ENCODE results near the gene METTL17.
"Not testable (repeated sequence)": the region's sequence is repeated elsewhere in the genome, so short reads cannot be mapped to it uniquely, and the experiment has no call there.

Gene METTL17
- long read RNA-seq, donor 1, transcript METTL17-201 (14 exons, 1,749 nt) = major isoform, 9 of 35 reads
- long read RNA-seq, donor 1, partial matches to known transcripts = 0 of 35 reads
- long read RNA-seq, donor 1, other reads (novel, unspliced or antisense) = 5 of 35 reads
- long read RNA-seq, donor 2, partial matches to known transcripts = 0 of 11 reads
- long read RNA-seq, donor 2, other reads (novel, unspliced or antisense) = 0 of 11 reads
- long read RNA-seq, donor 3, partial matches to known transcripts = 0 of 13 reads
- long read RNA-seq, donor 3, other reads (novel, unspliced or antisense) = 0 of 13 reads
- long read RNA-seq, donor 4, transcript METTL17-202 (13 exons, 1,586 nt) = major isoform, 5 of 25 reads
- long read RNA-seq, donor 4, partial matches to known transcripts = 11 of 25 reads
- long read RNA-seq, donor 4, other reads (novel, unspliced or antisense) = 0 of 25 reads
- long read RNA-seq, donor 5, transcript METTL17-202 (13 exons, 1,586 nt) = major isoform, 5 of 20 reads
- long read RNA-seq, donor 5, partial matches to known transcripts = 8 of 20 reads
- long read RNA-seq, donor 5, other reads (novel, unspliced or antisense) = 0 of 20 reads
- long read RNA-seq, donor 6, transcript METTL17-201 (14 exons, 1,749 nt) = major isoform, 6 of 17 reads
- long read RNA-seq, donor 6, partial matches to known transcripts = 0 of 17 reads
- long read RNA-seq, donor 6, other reads (novel, unspliced or antisense) = 0 of 17 reads
- long read RNA-seq, donor 7 = 0 reads
- long read RNA-seq, donor 8, transcript METTL17-201 (14 exons, 1,749 nt) = major isoform, 11 of 23 reads
- long read RNA-seq, donor 8, partial matches to known transcripts = 0 of 23 reads
- long read RNA-seq, donor 8, other reads (novel, unspliced or antisense) = 0 of 23 reads

- peak; percentile 90 for DNase-seq
Observed at GRCh38 chr14:20989787-20990600, at the start of gene METTL17. Gene METTL17 (plus strand): TSS chr14:20989980. CDS start chr14:20990003, 23 bp downstream.

GRCh38 chr14:20945146-20945545 is 44.6 kb upstream of the METTL17 start:
- DNase-seq = not testable (repeated sequence)

GRCh38 chr14:20946707-20947106 is 43.1 kb upstream of the METTL17 start:
- DNase-seq = not testable (repeated sequence)

- not testable (repeated sequence) for DNase-seq
Observed at GRCh38 chr14:20954736-20955537, 34.8 kb upstream of the METTL17 start, which contains the start of gene RNASE2. Gene RNASE2 (plus strand): TSS chr14:20955487. CDS start chr14:20955772, 285 bp downstream.

- DNase-seq = not testable (repeated sequence)
Observed at GRCh38 chr14:20955538-20955873, 34.3 kb upstream of the METTL17 start.

GRCh38 chr14:20956376-20956976 is 33.3 kb upstream of the METTL17 start:
- DNase-seq = no peak

- DNase-seq = not testable (repeated sequence)
Observed at GRCh38 chr14:20958946-20959345, 30.8 kb upstream of the METTL17 start.

- DNase-seq = no peak
Observed at GRCh38 chr14:20969336-20969735, 20.4 kb upstream of the METTL17 start.

- no peak for DNase-seq
Observed at GRCh38 chr14:20970647-20970982, 19.2 kb upstream of the METTL17 start.

GRCh38 chr14:20970983-20971704 is 18.6 kb upstream of the METTL17 start:
- peak; percentile 95 for DNase-seq

- DNase-seq = no peak
Observed at GRCh38 chr14:20971705-20972021, 18.1 kb upstream of the METTL17 start.

GRCh38 chr14:20973501-20973900 is 16.3 kb upstream of the METTL17 start:
- no peak for DNase-seq

GRCh38 chr14:20976291-20976690 is 13.5 kb upstream of the METTL17 start:
- no peak for DNase-seq

- no peak for DNase-seq
Observed at GRCh38 chr14:20978687-20979086, 11.1 kb upstream of the METTL17 start.

GRCh38 chr14:20980906-20981305 is 8.9 kb upstream of the METTL17 start:
- DNase-seq = no peak

GRCh38 chr14:20982646-20983369 is 7.0 kb upstream of the METTL17 start:
- DNase-seq = no peak

GRCh38 chr14:20985650-20986049 is 4.1 kb upstream of the METTL17 start:
- not testable (repeated sequence) for DNase-seq

- no peak for DNase-seq
Observed at GRCh38 chr14:20986811-20987210, 3.0 kb upstream of the METTL17 start.

- DNase-seq = no peak
Observed at GRCh38 chr14:20988717-20989470, 886 bp upstream of the METTL17 start.

Measured in right kidney (tissue), 9 donors.